ENCODE results near the gene HINT2.

HINT2 gene

DNA sequence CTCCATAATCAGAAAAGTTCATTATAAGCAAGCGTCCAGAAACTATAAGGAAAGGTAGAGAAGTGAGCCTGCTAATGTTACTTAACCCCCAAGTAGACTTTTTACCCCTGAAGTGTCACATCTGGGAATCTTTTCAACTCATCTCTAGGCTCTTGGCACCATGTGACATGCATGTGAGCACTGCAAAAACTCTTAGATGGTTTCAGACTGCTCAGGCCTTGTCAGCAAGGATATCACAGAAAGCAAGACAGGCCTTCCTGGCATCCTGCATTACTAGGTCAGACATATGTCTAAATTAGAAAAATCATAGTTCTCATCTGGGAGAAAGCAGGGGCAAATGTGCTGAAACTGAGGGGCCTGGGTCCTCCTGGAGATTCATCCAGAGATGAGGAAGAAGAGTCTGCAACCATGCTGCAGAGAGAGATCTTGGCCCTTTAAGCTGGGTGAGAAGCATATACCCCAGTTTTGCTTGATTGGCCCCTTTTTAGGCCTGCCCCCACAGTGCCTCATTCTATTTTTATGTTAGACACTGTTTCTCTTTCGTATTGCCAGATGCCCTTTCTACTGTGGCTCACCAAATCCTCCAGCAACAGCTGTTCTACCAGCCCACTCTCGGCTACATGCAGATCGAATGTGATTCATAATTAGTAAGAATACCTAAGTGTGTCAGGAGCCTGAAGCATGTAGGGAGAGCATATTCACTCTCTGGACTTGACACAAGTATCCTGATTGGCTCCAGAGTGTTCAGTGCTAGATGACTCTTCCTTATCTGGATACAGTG lies 33.1 kb upstream of the HINT2 start:
- DNase-seq (ENCODE audit: low read depth), result peak; percentile 49
- no peak overlapping the region for H3K4me3 ChIP-seq (replicated peaks; ENCODE audit: low read depth, low read length)
- TF ChIP-seq, protein P1, sequence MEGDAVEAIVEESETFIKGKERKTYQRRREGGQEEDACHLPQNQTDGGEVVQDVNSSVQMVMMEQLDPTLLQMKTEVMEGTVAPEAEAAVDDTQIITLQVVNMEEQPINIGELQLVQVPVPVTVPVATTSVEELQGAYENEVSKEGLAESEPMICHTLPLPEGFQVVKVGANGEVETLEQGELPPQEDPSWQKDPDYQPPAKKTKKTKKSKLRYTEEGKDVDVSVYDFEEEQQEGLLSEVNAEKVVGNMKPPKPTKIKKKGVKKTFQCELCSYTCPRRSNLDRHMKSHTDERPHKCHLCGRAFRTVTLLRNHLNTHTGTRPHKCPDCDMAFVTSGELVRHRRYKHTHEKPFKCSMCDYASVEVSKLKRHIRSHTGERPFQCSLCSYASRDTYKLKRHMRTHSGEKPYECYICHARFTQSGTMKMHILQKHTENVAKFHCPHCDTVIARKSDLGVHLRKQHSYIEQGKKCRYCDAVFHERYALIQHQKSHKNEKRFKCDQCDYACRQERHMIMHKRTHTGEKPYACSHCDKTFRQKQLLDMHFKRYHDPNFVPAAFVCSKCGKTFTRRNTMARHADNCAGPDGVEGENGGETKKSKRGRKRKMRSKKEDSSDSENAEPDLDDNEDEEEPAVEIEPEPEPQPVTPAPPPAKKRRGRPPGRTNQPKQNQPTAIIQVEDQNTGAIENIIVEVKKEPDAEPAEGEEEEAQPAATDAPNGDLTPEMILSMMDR (IDR thresholded peaks at IDR 0.05; ENCODE audit: low read length, missing control alignments), result no peak

DNA sequence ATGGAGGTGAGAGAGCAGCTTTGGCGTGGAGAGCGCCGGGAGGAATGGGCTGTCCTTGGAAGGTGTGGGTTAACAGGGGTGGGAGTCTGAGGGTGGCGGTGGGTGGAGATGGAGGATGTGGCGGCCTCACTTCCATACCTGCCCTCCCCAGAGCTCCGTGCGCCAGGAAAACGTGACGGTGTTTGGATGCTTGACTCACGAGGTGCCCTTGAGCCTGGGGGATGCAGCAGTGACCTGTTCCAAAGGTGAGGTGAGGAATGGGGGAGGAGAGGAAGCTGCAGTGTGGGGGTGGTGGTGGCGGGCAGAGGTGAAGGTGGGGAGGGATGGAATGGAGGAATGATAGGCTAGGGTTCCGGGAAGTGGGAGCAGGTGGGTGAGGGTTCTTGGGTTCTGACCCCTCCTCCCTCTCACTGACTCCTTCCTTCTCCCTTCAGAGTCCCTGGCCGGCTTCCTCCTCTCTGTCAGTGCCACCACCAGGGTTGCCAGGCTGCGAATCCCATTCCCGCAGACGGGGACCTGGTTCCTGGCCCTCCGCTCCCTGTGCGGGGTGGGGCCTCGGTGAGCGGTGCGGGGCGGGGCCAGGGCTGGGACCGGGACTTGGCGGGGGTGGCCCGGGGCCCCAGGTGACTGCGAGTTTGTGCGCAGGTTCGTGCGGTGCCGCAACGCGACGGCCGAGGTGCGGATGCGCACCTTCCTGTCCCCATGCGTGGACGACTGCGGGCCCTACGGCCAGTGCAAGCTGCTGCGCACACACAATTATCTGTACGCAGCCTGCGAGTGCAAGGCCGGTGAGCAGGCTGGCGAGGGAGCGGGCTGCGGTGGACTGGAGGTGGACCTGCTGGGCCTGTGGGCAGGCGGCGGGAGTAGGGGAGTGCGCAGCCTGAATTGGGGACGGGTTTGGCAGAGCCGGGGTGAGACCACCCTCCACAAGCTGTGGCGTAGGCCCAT lies 31.3 kb upstream of the HINT2 start:
- no peak overlapping the region for H3K4me3 ChIP-seq (replicated peaks; ENCODE audit: low read depth, low read length)
- no peak for DNase-seq (ENCODE audit: low read depth)
- TF ChIP-seq, protein P1 (IDR thresholded peaks at IDR 0.05; ENCODE audit: low read length, missing control alignments), result no peak

DNA sequence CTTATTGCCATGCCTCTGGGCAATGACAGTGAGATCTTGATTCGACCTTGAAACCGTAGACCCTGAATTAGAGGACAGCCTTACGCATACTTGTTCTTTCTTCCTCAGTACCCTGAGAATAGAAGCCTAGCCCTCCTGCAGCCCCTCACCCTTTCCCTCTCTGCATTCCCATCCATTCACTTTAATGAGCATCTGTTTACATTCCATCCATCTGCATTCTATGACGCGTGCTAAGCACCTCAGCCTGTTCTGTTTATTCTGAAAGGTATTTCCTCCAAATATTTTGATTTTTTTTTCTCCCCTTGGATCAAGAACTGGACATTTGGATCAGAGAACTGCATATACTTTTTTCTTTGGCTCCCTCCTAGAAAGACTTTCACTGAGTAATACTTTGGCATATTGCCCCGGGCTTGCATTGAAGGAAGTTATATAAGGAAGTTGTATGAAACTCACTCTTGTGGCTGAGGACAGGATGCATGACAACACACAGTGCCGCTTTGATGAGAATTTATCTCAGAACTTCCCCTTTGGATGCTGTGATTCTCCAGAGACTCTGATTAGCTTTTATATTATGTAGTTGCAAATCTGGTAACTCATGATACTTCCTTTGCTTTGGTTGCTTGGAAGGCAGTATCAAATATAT lies 29.9 kb upstream of the HINT2 start:
- peak; percentile 93 for DNase-seq (ENCODE audit: low read depth)
- no peak overlapping the region for H3K4me3 ChIP-seq (replicated peaks; ENCODE audit: low read depth, low read length)
- TF ChIP-seq, protein P1 (IDR thresholded peaks at IDR 0.05; ENCODE audit: low read length, missing control alignments), result no peak

DNA sequence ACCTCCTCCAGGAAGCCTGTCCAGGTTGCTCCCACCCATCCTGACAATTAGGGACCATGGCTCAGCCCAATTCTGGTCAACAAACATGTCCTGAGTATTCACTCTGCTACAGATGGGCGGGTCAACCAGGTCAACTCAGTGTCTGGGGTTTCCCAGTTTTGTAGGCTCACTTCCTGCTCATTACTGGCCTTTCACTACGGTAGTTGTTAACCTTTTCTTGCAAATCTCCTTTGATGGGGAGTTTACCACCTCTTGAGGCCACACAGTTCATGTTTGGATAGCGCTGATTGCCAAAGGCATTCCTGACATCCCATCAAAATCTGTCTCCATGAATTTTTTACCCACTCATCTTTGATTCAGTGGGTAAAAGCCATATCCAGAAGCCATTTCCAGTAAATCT lies 28.0 kb upstream of the HINT2 start:
- TF ChIP-seq, protein P1 (IDR thresholded peaks at IDR 0.05; ENCODE audit: low read length, missing control alignments), result no peak
- no peak overlapping the region for H3K4me3 ChIP-seq (replicated peaks; ENCODE audit: low read depth, low read length)
- no peak for DNase-seq (ENCODE audit: low read depth)

DNA sequence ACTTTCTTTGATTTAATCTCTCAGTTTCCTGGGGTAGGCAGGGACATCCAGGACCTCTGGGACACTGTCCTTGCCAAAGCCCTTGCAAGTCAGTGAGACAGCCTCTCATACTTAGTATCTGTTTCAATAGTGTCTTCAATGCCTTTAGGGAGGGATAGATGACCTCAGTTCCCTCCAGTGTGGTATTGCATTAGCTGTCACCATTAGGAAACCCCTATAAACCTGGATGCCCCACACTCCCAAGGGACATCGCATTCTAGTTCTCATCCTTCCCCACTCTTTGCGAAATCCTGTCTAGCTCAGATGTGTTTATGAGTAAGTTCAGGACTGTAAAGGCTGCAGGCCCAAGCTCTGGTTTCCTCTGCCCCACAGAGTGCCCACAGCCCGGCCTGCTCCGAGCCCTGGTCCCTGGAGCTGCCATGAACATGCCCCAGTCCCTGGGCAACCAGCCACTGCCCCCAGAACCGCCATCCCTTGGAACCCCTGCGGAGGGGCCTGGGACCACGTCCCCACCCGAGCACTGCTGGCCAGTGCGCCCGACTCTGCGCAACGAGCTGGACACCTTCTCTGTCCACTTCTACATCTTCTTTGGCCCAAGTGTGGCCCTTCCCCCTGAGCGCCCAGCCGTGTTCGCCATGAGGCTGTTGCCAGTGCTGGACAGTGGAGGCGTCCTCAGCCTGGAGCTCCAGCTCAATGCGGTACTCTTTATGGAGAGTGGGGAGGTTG lies 27.3 kb upstream of the HINT2 start:
- no peak for DNase-seq (ENCODE audit: low read depth)
- TF ChIP-seq, protein P1 (IDR thresholded peaks at IDR 0.05; ENCODE audit: low read length, missing control alignments), result no peak
- H3K4me3 ChIP-seq (replicated peaks; ENCODE audit: low read depth, low read length), result no peak overlapping the region

DNA sequence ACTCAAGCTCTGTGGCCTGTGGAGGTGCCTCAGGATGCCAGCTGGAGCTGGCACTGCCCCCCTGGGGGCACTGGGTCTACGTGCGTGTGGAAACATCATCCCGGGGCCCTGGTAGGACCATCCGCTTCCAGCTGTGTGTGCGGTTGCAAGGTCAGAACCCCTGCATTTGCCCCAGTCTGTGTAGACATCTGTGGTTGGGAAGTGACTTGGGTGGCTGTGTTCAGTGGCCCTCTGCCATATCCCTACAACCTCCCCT lies 26.7 kb upstream of the HINT2 start:
- DNase-seq (ENCODE audit: low read depth), result no peak
- H3K4me3 ChIP-seq (replicated peaks; ENCODE audit: low read depth, low read length), result no peak overlapping the region
- TF ChIP-seq, protein P1 (IDR thresholded peaks at IDR 0.05; ENCODE audit: low read length, missing control alignments), result no peak

All from fibroblast of pulmonary artery (primary cell).